ENCODE measurements around the gene DDA1. TPM values are rescaled to one million over a fixed set of nuclear protein-coding genes. Genes with fewer than 3 reads are reported as not detected.

DDA1 gene
- total and polyA plus RNA-seq, 9 of the 15 experiments (the other 6 are each of a cell fraction or from before 2014, with no cell fraction given): 1.4 to 83.8 (median 33.8) TPM

GRCh38 chr19:17327654-17328516, 18.5 kb downstream of the DDA1 start (continued):
- TF ChIP-seq FOXO4 (CRISPR knock-in tag; IDR thresholded peaks at IDR 0.05): no peak
- TF ChIP-seq PHF8 (IDR thresholded peaks at IDR 0.05; ENCODE audit: borderline replicate concordance, low read length): peak; percentile 33; the same call in 1 of the 2 replicates
- peak in 2 of 3 experiments; percentile 35 to 40 for TF ChIP-seq YY1 (IDR thresholded peaks at IDR 0.05; ENCODE audit: borderline replicate concordance in 1 of 3, control insufficient read depth in 1 of 3, extremely low read depth in 1 of 3, insufficient read depth in 3 of 3, insufficient read length in 1 of 3, insufficient replicate concordance in 2 of 3, low read depth in 1 of 3, low read length in 2 of 3)
- 0 out of 4 replicates have a peak, but pooled peaks of 1 of the 2 experiments have one; percentile 11 for TF ChIP-seq MAZ (CRISPR knock-in tag; conservative IDR thresholded peaks at IDR 0.05 in 1 of 2, IDR thresholded peaks at IDR 0.05 in 1 of 2)
- peak; percentile 10; the same call in 1 of the 2 replicates for TF ChIP-seq TFAP4 (CRISPR knock-in tag; IDR thresholded peaks at IDR 0.05; ENCODE audit: borderline replicate concordance)
- peak; percentile 40; the same call in 1 of the 2 replicates for TF ChIP-seq ZBTB7A (IDR thresholded peaks at IDR 0.05; ENCODE audit: borderline replicate concordance, control insufficient read depth, low read depth, low read length)
- no peak for TF ChIP-seq ETV5 (CRISPR knock-in tag; IDR thresholded peaks at IDR 0.05; ENCODE audit: low read depth)
- no peak for TF ChIP-seq MIER1 (IDR thresholded peaks at IDR 0.05; ENCODE audit: low read depth)
- peak; percentile 89 for TF ChIP-seq ZBTB33 (CRISPR knock-in tag; IDR thresholded peaks at IDR 0.05)
- no peak for TF ChIP-seq E2F1 (CRISPR knock-in tag; IDR thresholded peaks at IDR 0.05)
- peak; percentile 32 for TF ChIP-seq TAF1 (IDR thresholded peaks at IDR 0.05; ENCODE audit: control insufficient read depth, extremely low read depth, insufficient read depth, low read length, severe bottlenecking)
- TF ChIP-seq ZFX (CRISPR knock-in tag; IDR thresholded peaks at IDR 0.05): peak; percentile 20
- TF ChIP-seq MCM2 (IDR thresholded peaks at IDR 0.05; ENCODE audit: low read depth): no peak
- 0 out of 2 replicates have a peak, but pooled peaks have one; percentile 25 for TF ChIP-seq FOXP1 (CRISPR knock-in tag; IDR thresholded peaks at IDR 0.05)
- TF ChIP-seq POLR2A (conservative IDR thresholded peaks at IDR 0.05): peak; percentile 43; the same call in 1 of the 2 replicates
- TF ChIP-seq HNRNPK (IDR thresholded peaks at IDR 0.05; ENCODE audit: low read depth, low read length, poor library complexity, severe bottlenecking): no peak
- TF ChIP-seq EGR1 (conservative IDR thresholded peaks at IDR 0.05): peak; percentile 37; the same call in 1 of the 2 replicates
- no peak for TF ChIP-seq ZNF347 (CRISPR knock-in tag; IDR thresholded peaks at IDR 0.05; ENCODE audit: low read depth)
- no peak for TF ChIP-seq XRCC4 (IDR thresholded peaks at IDR 0.05; ENCODE audit: extremely low read depth, insufficient read depth, insufficient read length)
- no peak for TF ChIP-seq ZNF174 (CRISPR knock-in tag; IDR thresholded peaks at IDR 0.05)

Measured in K562 (cell line).